H1 (cell line): ENCODE measurements around the gene ZFP2. TPM values are rescaled to one million over a fixed set of nuclear protein-coding genes. Genes with fewer than 3 reads are reported as not detected.

Experiments used
- CTCF ChIA-PET: fragments of 300-600 bp; sonication (Branson Sonifier 250); formaldehyde crosslinking; loops from one replicate; lab custom pipeline; 2021; ENCODE audit not compliant: partially characterized antibody; lab: Charles Lee
- POLR2A ChIA-PET: fragments of 300-600 bp; sonication (Branson Sonifier 250); formaldehyde crosslinking; loops from one replicate; lab custom pipeline; 2021; ENCODE audit warnings: inconsistent platforms; ENCODE audit not compliant: partially characterized antibody; lab: Charles Lee
- DNase-seq, 2 experiments: peaks; one replicate each; pipeline versions ENCODE4 v3.0.0 to v3.0.0-alpha.2; 2010 to 2022; ENCODE audit warnings: low spot score in 2 of 2, low read depth in 1 of 2, mixed read lengths in 1 of 2
- FAIRE-seq: peaks from 2 replicates; lab custom pipeline; 2011; peaks lifted over from hg19 to GRCh38; lab: Jason Lieb, UNC
- H2AFZ ChIP-seq: 2 replicates; pipeline ENCODE4 v1.8.1; 2012; ENCODE audit warnings: low read length, inconsistent platforms
- H2AK5ac ChIP-seq: 2 replicates; pipeline ENCODE4 v1.6.1; 2013; ENCODE audit warnings: low read depth, low read length
- H2BK120ac ChIP-seq: replicated peaks from 2 replicates; pipeline ENCODE3; 2013; ENCODE audit warnings: low read depth, low read length, inconsistent platforms
- H2BK12ac ChIP-seq: 2 replicates; pipeline ENCODE4 v1.6.1; 2013; ENCODE audit warnings: low read depth, low read length
- H2BK15ac ChIP-seq: 2 replicates; pipeline ENCODE4 v1.6.1; 2013; ENCODE audit warnings: low read length
- H2BK20ac ChIP-seq: 2 replicates; pipeline ENCODE4 v1.6.1; 2013; ENCODE audit warnings: low read length
- H2BK5ac ChIP-seq: 2 replicates; pipeline ENCODE4 v1.6.1; 2013; ENCODE audit warnings: low read depth, low read length
- H3K14ac ChIP-seq: 2 replicates; pipeline ENCODE4 v1.6.1; 2013; ENCODE audit warnings: inconsistent platforms; ENCODE audit not compliant: insufficient read length
- H3K18ac ChIP-seq: 2 replicates; pipeline ENCODE4 v1.6.1; 2013; ENCODE audit warnings: low read length; ENCODE audit errors: extremely low read depth
- H3K23ac ChIP-seq: 2 replicates; pipeline ENCODE4 v1.6.1; 2013; ENCODE audit warnings: inconsistent platforms; ENCODE audit not compliant: insufficient read length
- H3K23me2 ChIP-seq: 2 replicates; pipeline ENCODE4 v1.6.1; 2013; ENCODE audit warnings: low read depth, low read length
- H3K27ac ChIP-seq: 2 replicates; pipeline ENCODE4 v1.6.1; 2011; ENCODE audit warnings: low read depth, low read length, inconsistent platforms
- H3K27me3 ChIP-seq, 4 experiments: replicated peaks in 1 of 4; 1 replicate in 1 of 4; 2 replicates in 3 of 4; pipeline versions ENCODE4 v1.6.1 to v1.8.1; 2011 to 2013; ENCODE audit warnings: low read length in 3 of 4, mild to moderate bottlenecking in 3 of 4, inconsistent platforms in 2 of 4, mixed read lengths in 2 of 4, moderate library complexity in 1 of 4; ENCODE audit not compliant: control insufficient read depth in 3 of 4, insufficient read depth in 3 of 4; ENCODE audit errors: extremely low read depth in 1 of 4
- H3K36me3 ChIP-seq, 4 experiments: 2 replicates each; pipeline versions ENCODE4 v1.6.1 to v1.8.1; 2011 to 2013; ENCODE audit warnings: mild to moderate bottlenecking in 4 of 4, low read length in 3 of 4, moderate library complexity in 2 of 4, control low read depth in 1 of 4, inconsistent platforms in 1 of 4; ENCODE audit not compliant: insufficient read depth in 4 of 4, control insufficient read depth in 2 of 4
- H3K4ac ChIP-seq: replicated peaks from 2 replicates; pipeline ENCODE3; 2013; ENCODE audit warnings: low read length, low read depth, mixed read lengths, inconsistent platforms; ENCODE audit not compliant: insufficient read length
- H3K4me1 ChIP-seq, 4 experiments: replicated peaks in 1 of 4; 1 replicate in 1 of 4; 2 replicates in 3 of 4; pipeline versions ENCODE4 v1.6.1 to v1.8.1; 2011 to 2013; ENCODE audit warnings: low read length in 3 of 4, inconsistent platforms in 2 of 4, mixed read lengths in 1 of 4; ENCODE audit not compliant: insufficient read depth in 4 of 4, control insufficient read depth in 3 of 4
- H3K4me2 ChIP-seq, 2 experiments: 2 replicates each; pipeline versions ENCODE4 v1.6.1 to v1.8.1; 2011 to 2013; ENCODE audit warnings: low read depth in 2 of 2, low read length in 2 of 2, control low read depth in 1 of 2, inconsistent platforms in 1 of 2, mild to moderate bottlenecking in 1 of 2; ENCODE audit not compliant: insufficient read depth in 1 of 2
- H3K4me3 ChIP-seq, 4 experiments: fragments of 200-600, 300-600 bp in 1 of 4; sonication (generic), shearing (Covaris generic), sonication (Bioruptor Twin) in 1 of 4; 2 replicates each; pipeline versions ENCODE4 v1.5.1 to v1.8.1; 2011 to 2016; ENCODE audit warnings: low read length in 4 of 4, low read depth in 3 of 4, control low read depth in 2 of 4, inconsistent platforms in 2 of 4, mild to moderate bottlenecking in 2 of 4, mixed read lengths in 1 of 4, moderate library complexity in 1 of 4; ENCODE audit not compliant: insufficient read depth in 2 of 4; ENCODE audit errors: extremely low read depth in 1 of 4
- H3K56ac ChIP-seq: replicated peaks from 2 replicates; pipeline ENCODE3; 2013; ENCODE audit warnings: low read depth, mild to moderate bottlenecking, mixed read lengths, low read length, inconsistent platforms; ENCODE audit not compliant: insufficient read length
- H3K79me1 ChIP-seq: 2 replicates; pipeline ENCODE4 v1.6.1; 2013; ENCODE audit warnings: low read depth, low read length, control low read depth
- H3K79me2 ChIP-seq, 2 experiments: 2 replicates each; pipeline versions ENCODE4 v1.6.1 to v1.8.1; 2012 to 2013; ENCODE audit warnings: low read length in 2 of 2, mild to moderate bottlenecking in 2 of 2, inconsistent platforms in 1 of 2; ENCODE audit not compliant: insufficient read depth in 2 of 2, control insufficient read depth in 1 of 2
- H3K9ac ChIP-seq, 4 experiments: replicated peaks in 1 of 4; 1 replicate in 1 of 4; 2 replicates in 3 of 4; pipeline versions ENCODE4 v1.6.1 to v1.8.1; 2011 to 2013; ENCODE audit warnings: low read depth in 3 of 4, low read length in 3 of 4, control low read depth in 2 of 4, mild to moderate bottlenecking in 2 of 4, moderate library complexity in 2 of 4, inconsistent platforms in 1 of 4; ENCODE audit errors: extremely low read depth in 1 of 4
- H3K9me3 ChIP-seq, 2 experiments: 2 replicates each; pipeline versions ENCODE4 v1.6.1 to v1.8.1; 2012 to 2013; ENCODE audit warnings: mild to moderate bottlenecking in 2 of 2, moderate library complexity in 2 of 2, control low read depth in 1 of 2, inconsistent platforms in 1 of 2, low read depth in 1 of 2, low read length in 1 of 2, mixed read lengths in 1 of 2; ENCODE audit not compliant: insufficient read depth in 2 of 2
- H4K20me1 ChIP-seq, 2 experiments: replicated peaks in 1 of 2; 2 replicates each; pipeline versions ENCODE3 to v1.8.1; 2011 to 2013; ENCODE audit warnings: inconsistent platforms in 2 of 2, low read length in 2 of 2, mild to moderate bottlenecking in 1 of 2; ENCODE audit not compliant: insufficient read depth in 2 of 2, control insufficient read depth in 1 of 2
- H4K5ac ChIP-seq: 2 replicates; pipeline ENCODE4 v1.6.1; 2013; ENCODE audit warnings: low read length, low read depth, mixed read lengths, inconsistent platforms; ENCODE audit not compliant: insufficient read length
- H4K8ac ChIP-seq: 2 replicates; pipeline ENCODE4 v1.8.0; 2013; ENCODE audit warnings: mild to moderate bottlenecking, moderate library complexity, low read length, inconsistent platforms; ENCODE audit not compliant: insufficient read depth; ENCODE audit errors: extremely low read depth
- H4K91ac ChIP-seq: replicated peaks from 2 replicates; pipeline ENCODE3; 2013; ENCODE audit warnings: low read length, mixed read lengths, inconsistent platforms; ENCODE audit not compliant: insufficient read length
- BRCA1 ChIP-seq: IDR thresholded peaks from 2 replicates; pipeline ENCODE4 v1.6.1; 2012; ENCODE audit warnings: low read depth, low read length, improper control_type of control experiment
- PHF8 ChIP-seq: fragments of 200-600 bp; sonication (generic); conservative IDR thresholded peaks from 2 replicates; pipeline ENCODE4 v1.7.1; 2012; ENCODE audit warnings: low read depth, mild to moderate bottlenecking, inconsistent platforms, low read length, moderate library complexity
- SAP30 ChIP-seq: fragments of 300-600 bp; sonication (generic); IDR thresholded peaks from 2 replicates; pipeline ENCODE4 v1.7.1; 2012; ENCODE audit warnings: low read length, moderate library complexity, mild to moderate bottlenecking, inconsistent platforms; ENCODE audit not compliant: insufficient read depth, insufficient replicate concordance
- SP1 ChIP-seq: IDR thresholded peaks from 2 replicates; pipeline ENCODE4 v1.6.1; 2011; ENCODE audit warnings: low read depth, low read length
- SRF ChIP-seq: IDR thresholded peaks from 2 replicates; pipeline ENCODE4 v1.6.1; 2011; ENCODE audit warnings: mild to moderate bottlenecking, low read depth, low read length, moderate library complexity
- TCF12 ChIP-seq: IDR thresholded peaks from 2 replicates; pipeline ENCODE4 v1.6.1; 2011; ENCODE audit warnings: low read depth, mild to moderate bottlenecking, low read length
- YY1 ChIP-seq: IDR thresholded peaks from 2 replicates; pipeline ENCODE4 v1.6.1; 2011; ENCODE audit warnings: low read depth, mild to moderate bottlenecking, low read length
- WGBS, 2 experiments: shearing (Covaris generic) in 1 of 2; methylation state at CpG; one replicate each; pipeline versions ENCODE4 v1.1.6 to v1.1.7; 2013 to 2015; ENCODE audit warnings: low lambda C conversion rate in 2 of 2, mixed read lengths in 2 of 2, inconsistent platforms in 1 of 2, low coverage in 1 of 2, missing lambda C conversion rate in 1 of 2; ENCODE audit not compliant: insufficient replicate concordance in 2 of 2, insufficient coverage in 1 of 2, insufficient read length in 1 of 2; ENCODE audit errors: extremely low coverage in 1 of 2, missing lambda C conversion rate in 1 of 2; 5-methylcytosine and 5-hydroxymethylcytosine counted together
- polyA plus RNA-seq, 7 experiments: library from polyadenylated mRNA; depleted of rRNA in 3 of 7; stranded (reverse) in 5 of 7; unstranded in 2 of 7; fragments of >200 nt in 5 of 7; fragments of 200-250 nt in 2 of 7; gene quantifications; 1 replicate in 5 of 7; 2 replicates in 1 of 7; 4 replicates in 1 of 7; pipeline versions ENCODE4 v1.2.1 to v1.2.3, GENCODE V29; 2011 to 2013; ENCODE audit warnings: missing spikeins in 2 of 7, mixed read lengths in 2 of 7
- total RNA-seq: library from RNA; stranded (reverse); fragmentation: NEBNext Ultra II Directional; extraction: Animal tissue kit (Norgen Biotek cat#: 25700); gene quantifications from 2 replicates; pipeline ENCODE4 v1.2.1, GENCODE V29; 2021

ZFP2 gene
- total and polyA plus RNA-seq, 2 of the 8 experiments (the other 6 are each of a cell fraction or from before 2014, with no cell fraction given) = 0.20 to 0.78 TPM

DNA sequence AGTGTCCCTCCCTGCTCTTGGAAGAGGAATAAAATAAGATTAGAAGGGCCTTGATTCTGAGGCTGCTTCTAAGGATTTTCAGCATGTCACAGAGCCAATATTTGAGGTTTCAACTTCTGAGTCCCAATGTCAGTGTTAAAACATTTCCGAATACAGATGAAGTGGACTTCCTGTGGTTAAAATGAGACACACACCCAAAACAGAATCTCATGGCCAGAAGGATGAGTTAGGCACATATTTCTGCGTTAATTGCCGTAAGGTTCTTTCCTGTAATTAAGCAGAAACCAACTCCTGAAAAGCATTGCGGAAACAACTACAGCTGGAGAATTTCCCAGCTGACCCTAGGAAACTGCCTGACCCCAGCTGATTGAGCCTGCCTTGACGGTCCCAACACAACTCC is 46.4 kb upstream of the ZFP2 start:
- POLR2A ChIA-PET = no interaction called here
- H3K4ac ChIP-seq = no peak overlapping the region
- H3K4me3 ChIP-seq = no peak overlapping the region
- H3K9me3 ChIP-seq = peaks cover 10 to 16% of the 10 kb centered on the region in 2 experiments; a peak in 3 of 4 replicates
- H3K23me2 ChIP-seq = no peaks in the 10 kb centered on the region
- H3K4me1 ChIP-seq = no peaks in the 10 kb centered on the region
- H3K56ac ChIP-seq = no peak overlapping the region
- H2AK5ac ChIP-seq = no peak overlapping the region
- H3K14ac ChIP-seq = no peak overlapping the region
- CTCF ChIA-PET = interaction anchor here (0.8 to 1.2 kb wide), 2 partner anchors 10 to 118 kb away, joined by 3 read pairs; no protein-coding TSS in a partner anchor
- H3K27ac ChIP-seq = no peak overlapping the region
- FAIRE-seq = no peak
- H3K18ac ChIP-seq = no peak overlapping the region
- H3K79me1 ChIP-seq = no peaks in the 10 kb centered on the region
- no peaks in the 10 kb centered on the region for H4K20me1 ChIP-seq
- no peak overlapping the region for H2BK12ac ChIP-seq
- H3K9ac ChIP-seq = no peak overlapping the region
- TF ChIP-seq SP1 (no peak), BRCA1 (no peak), YY1 (no peak), TCF12 (no peak), PHF8 (no peak), SAP30 (no peak), SRF (no peak)
- no peak overlapping the region for H4K91ac ChIP-seq
- no peak overlapping the region for H4K5ac ChIP-seq
- no peak overlapping the region for H2AFZ ChIP-seq
- no peak overlapping the region for H2BK15ac ChIP-seq
- H2BK5ac ChIP-seq = no peak overlapping the region
- no peak for DNase-seq
- no peaks in the 10 kb centered on the region for H3K79me2 ChIP-seq
- no peaks in the 10 kb centered on the region for H3K27me3 ChIP-seq
- no peak overlapping the region for H4K8ac ChIP-seq
- H2BK20ac ChIP-seq = no peak overlapping the region
- H3K23ac ChIP-seq = no peak overlapping the region
- H3K36me3 ChIP-seq = no peaks in the 10 kb centered on the region
- H3K4me2 ChIP-seq = no peak overlapping the region
- 91% methylated on average over 5 of the region's 5 CpGs; no CpG with 5 or more reads in 1 of the 2 experiments for WGBS, 2 experiments
- no peak overlapping the region for H2BK120ac ChIP-seq
